HEK293 (cell line): Measurements from ENCODE around the gene ZNF786.

Experiments
- BCL11B ChIP-seq: fragments of 450-650 bp; formaldehyde crosslinking; IDR thresholded peaks from 2 replicates; pipeline ENCODE4 v1.5.1; 2016; ENCODE audit warnings: low read depth, missing biosample characterization, missing genetic modification characterization
- BCL6B ChIP-seq: fragments of 450-650 bp; formaldehyde crosslinking; IDR thresholded peaks from 2 replicates; pipeline ENCODE4 v1.5.1; 2017; ENCODE audit warnings: missing biosample characterization, missing genetic modification characterization
- GLIS1 ChIP-seq: fragments of 450-650 bp; formaldehyde crosslinking; IDR thresholded peaks from 2 replicates; pipeline ENCODE4 v1.5.1; 2016; ENCODE audit warnings: missing biosample characterization, missing genetic modification characterization
- IKZF3 ChIP-seq: fragments of 450-650 bp; IDR thresholded peaks from 2 replicates; pipeline ENCODE4 v1.5.0; 2018; ENCODE audit warnings: missing biosample characterization, mild to moderate bottlenecking, missing genetic modification characterization, moderate library complexity
- KLF1 ChIP-seq: fragments of 450-650 bp; formaldehyde crosslinking; IDR thresholded peaks from 2 replicates; pipeline ENCODE4 v1.5.1; 2016; ENCODE audit warnings: missing biosample characterization, missing genetic modification characterization
- KLF10 ChIP-seq: fragments of 450-650 bp; IDR thresholded peaks from 2 replicates; pipeline ENCODE4 v1.5.1; 2018; ENCODE audit warnings: missing biosample characterization, mild to moderate bottlenecking, missing genetic modification characterization
- MZF1 ChIP-seq: fragments of 450-650 bp; formaldehyde crosslinking; IDR thresholded peaks from 2 replicates; pipeline ENCODE4 v1.5.1; 2017; ENCODE audit warnings: missing biosample characterization, missing genetic modification characterization, borderline replicate concordance
- SP3 ChIP-seq: fragments of 450-650 bp; formaldehyde crosslinking; IDR thresholded peaks from 2 replicates; pipeline ENCODE4 v1.5.1; 2016; ENCODE audit warnings: missing biosample characterization, missing genetic modification characterization
- SP7 ChIP-seq: fragments of 450-650 bp; formaldehyde crosslinking; IDR thresholded peaks from 2 replicates; pipeline ENCODE4 v1.5.1; 2016; ENCODE audit warnings: missing biosample characterization, missing genetic modification characterization
- YY2 ChIP-seq: fragments of 450-650 bp; formaldehyde crosslinking; IDR thresholded peaks from 2 replicates; pipeline ENCODE4 v1.5.1; 2016; ENCODE audit warnings: missing biosample characterization, missing genetic modification characterization
- ZBTB10 ChIP-seq: fragments of 450-650 bp; formaldehyde crosslinking; IDR thresholded peaks from 2 replicates; pipeline ENCODE4 v1.5.1; 2016; ENCODE audit warnings: missing biosample characterization, missing genetic modification characterization
- ZNF140 ChIP-seq: fragments of 450-650 bp; formaldehyde crosslinking; IDR thresholded peaks from 2 replicates; pipeline ENCODE4 v1.5.1; 2016; ENCODE audit warnings: missing biosample characterization, missing genetic modification characterization
- ZNF146 ChIP-seq: fragments of 450-650 bp; formaldehyde crosslinking; IDR thresholded peaks from 2 replicates; pipeline ENCODE4 v1.5.1; 2016; ENCODE audit warnings: missing biosample characterization, missing genetic modification characterization
- ZNF214 ChIP-seq: fragments of 450-650 bp; formaldehyde crosslinking; IDR thresholded peaks from 2 replicates; pipeline ENCODE4 v1.5.1; 2017; ENCODE audit warnings: missing biosample characterization, mild to moderate bottlenecking, missing genetic modification characterization, borderline replicate concordance
- ZNF394 ChIP-seq: fragments of 450-650 bp; formaldehyde crosslinking; IDR thresholded peaks from 2 replicates; pipeline ENCODE4 v1.5.1; 2016; ENCODE audit warnings: missing biosample characterization, missing genetic modification characterization, mild to moderate bottlenecking, moderate library complexity, borderline replicate concordance
- ZNF404 ChIP-seq: fragments of 450-650 bp; formaldehyde crosslinking; IDR thresholded peaks from 2 replicates; pipeline ENCODE4 v1.5.1; 2017; ENCODE audit warnings: missing biosample characterization, missing genetic modification characterization
- ZNF561 ChIP-seq: fragments of 450-650 bp; IDR thresholded peaks from 2 replicates; pipeline ENCODE4 v1.5.1; 2018; ENCODE audit warnings: missing biosample characterization, missing genetic modification characterization, borderline replicate concordance
- ZNF629 ChIP-seq: fragments of 450-650 bp; formaldehyde crosslinking; IDR thresholded peaks from 2 replicates; pipeline ENCODE4 v1.5.1; 2017; ENCODE audit warnings: missing biosample characterization, missing genetic modification characterization
- ZNF76 ChIP-seq: fragments of 450-650 bp; formaldehyde crosslinking; IDR thresholded peaks from 2 replicates; pipeline ENCODE4; 2016; ENCODE audit warnings: low read depth, missing biosample characterization, missing genetic modification characterization, borderline replicate concordance
- TF ChIP-seq, protein P1 (sequence below): fragments of 450-650 bp; formaldehyde crosslinking; IDR thresholded peaks from 2 replicates; pipeline ENCODE4; 2016; ENCODE audit warnings: missing biosample characterization, missing genetic modification characterization
- TF ChIP-seq, protein P2 (sequence below): fragments of 450-650 bp; formaldehyde crosslinking; IDR thresholded peaks from 2 replicates; pipeline ENCODE4 v1.5.1; 2016; ENCODE audit warnings: missing biosample characterization, missing genetic modification characterization

The ZNF786 gene

DNA sequence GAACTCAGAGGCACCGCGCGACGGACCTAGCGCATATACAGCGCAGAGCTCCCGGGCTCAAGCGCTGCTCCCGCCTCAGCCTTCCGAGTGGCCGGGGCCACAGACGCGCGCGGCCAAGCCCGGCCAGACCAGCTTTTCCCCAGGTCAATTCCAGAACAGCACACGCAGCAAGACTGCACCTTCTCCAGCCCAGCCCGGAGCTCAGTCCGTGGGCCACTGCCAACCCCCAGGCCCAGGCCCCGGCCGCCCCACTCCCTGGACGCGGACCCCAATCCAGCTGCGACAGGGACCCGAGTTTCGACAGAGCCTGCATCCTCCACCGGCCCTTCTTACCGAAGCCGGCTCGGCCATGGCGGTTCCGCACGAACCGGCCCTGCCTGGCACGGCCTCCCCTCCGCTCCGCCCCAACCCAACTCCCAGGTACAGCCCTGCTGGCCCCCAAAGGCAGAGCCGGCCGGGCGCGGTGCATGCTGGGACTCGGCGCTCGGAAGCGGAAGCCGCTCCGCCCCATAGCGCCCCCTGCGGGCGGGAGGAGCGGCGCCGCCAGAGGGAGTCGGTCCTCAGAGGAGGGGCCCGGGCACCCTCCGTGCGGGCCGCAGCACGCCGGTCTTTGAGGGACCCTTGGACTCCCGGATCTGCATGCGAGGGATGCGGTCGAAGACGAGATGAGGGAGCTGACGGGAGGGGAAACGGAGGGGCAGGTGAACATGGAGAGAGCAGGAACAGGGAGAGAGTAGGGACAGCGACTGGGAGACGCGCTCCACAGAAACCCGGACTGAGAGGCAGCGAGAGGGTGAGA is 35.5 kb upstream of the ZNF786 start, which contains the start of gene ZNF425 (continued):
- no peak for TF ChIP-seq BCL6B (tag by site-specific recombination)
- peak; percentile 84; the same call in 1 of the 2 replicates for TF ChIP-seq BCL11B (tag by site-specific recombination)
- TF ChIP-seq, protein P1, sequence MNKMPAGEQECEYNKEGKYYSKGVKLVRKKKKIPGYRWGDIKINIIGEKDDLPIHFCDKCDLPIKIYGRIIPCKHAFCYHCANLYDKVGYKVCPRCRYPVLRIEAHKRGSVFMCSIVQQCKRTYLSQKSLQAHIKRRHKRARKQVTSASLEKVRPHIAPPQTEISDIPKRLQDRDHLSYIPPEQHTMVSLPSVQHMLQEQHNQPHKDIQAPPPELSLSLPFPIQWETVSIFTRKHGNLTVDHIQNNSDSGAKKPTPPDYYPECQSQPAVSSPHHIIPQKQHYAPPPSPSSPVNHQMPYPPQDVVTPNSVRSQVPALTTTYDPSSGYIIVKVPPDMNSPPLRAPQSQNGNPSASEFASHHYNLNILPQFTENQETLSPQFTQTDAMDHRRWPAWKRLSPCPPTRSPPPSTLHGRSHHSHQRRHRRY (tag by site-specific recombination), result 0 out of 2 replicates have a peak, but pooled peaks have one; percentile 59
- no peak for TF ChIP-seq MZF1 (tag by site-specific recombination)
- peak; percentile 38 for TF ChIP-seq ZNF146 (tag by site-specific recombination)
- TF ChIP-seq ZBTB10, result peak; percentile 84
- peak; percentile 42; the same call in 1 of the 2 replicates for TF ChIP-seq KLF10 (tag by site-specific recombination)
- TF ChIP-seq ZNF214, result no peak
- peak; percentile 72 for TF ChIP-seq ZNF629 (tag by site-specific recombination)
- TF ChIP-seq ZNF76 (tag by site-specific recombination), result peak; percentile 97
- TF ChIP-seq GLIS1 (tag by site-specific recombination), result peak; percentile 79
- TF ChIP-seq IKZF3 (tag by site-specific recombination), result peak; percentile 18; the same call in 1 of the 2 replicates
- peak; percentile 46 for TF ChIP-seq KLF1 (tag by site-specific recombination)
- TF ChIP-seq ZNF140 (tag by site-specific recombination), result 0 out of 2 replicates have a peak, but pooled peaks have one; percentile 41
- TF ChIP-seq SP3 (tag by site-specific recombination), result peak; percentile 73
- peak; percentile 75; the same call in 1 of the 2 replicates for TF ChIP-seq ZNF394 (tag by site-specific recombination)
- peak; percentile 43; the same call in 1 of the 2 replicates for TF ChIP-seq ZNF561 (tag by site-specific recombination)
- TF ChIP-seq YY2 (tag by site-specific recombination), result peak; percentile 80; the same call in 1 of the 2 replicates
- TF ChIP-seq SP7 (tag by site-specific recombination), result peak; percentile 87
- no peak for TF ChIP-seq ZNF404 (tag by site-specific recombination)
- TF ChIP-seq, protein P2, sequence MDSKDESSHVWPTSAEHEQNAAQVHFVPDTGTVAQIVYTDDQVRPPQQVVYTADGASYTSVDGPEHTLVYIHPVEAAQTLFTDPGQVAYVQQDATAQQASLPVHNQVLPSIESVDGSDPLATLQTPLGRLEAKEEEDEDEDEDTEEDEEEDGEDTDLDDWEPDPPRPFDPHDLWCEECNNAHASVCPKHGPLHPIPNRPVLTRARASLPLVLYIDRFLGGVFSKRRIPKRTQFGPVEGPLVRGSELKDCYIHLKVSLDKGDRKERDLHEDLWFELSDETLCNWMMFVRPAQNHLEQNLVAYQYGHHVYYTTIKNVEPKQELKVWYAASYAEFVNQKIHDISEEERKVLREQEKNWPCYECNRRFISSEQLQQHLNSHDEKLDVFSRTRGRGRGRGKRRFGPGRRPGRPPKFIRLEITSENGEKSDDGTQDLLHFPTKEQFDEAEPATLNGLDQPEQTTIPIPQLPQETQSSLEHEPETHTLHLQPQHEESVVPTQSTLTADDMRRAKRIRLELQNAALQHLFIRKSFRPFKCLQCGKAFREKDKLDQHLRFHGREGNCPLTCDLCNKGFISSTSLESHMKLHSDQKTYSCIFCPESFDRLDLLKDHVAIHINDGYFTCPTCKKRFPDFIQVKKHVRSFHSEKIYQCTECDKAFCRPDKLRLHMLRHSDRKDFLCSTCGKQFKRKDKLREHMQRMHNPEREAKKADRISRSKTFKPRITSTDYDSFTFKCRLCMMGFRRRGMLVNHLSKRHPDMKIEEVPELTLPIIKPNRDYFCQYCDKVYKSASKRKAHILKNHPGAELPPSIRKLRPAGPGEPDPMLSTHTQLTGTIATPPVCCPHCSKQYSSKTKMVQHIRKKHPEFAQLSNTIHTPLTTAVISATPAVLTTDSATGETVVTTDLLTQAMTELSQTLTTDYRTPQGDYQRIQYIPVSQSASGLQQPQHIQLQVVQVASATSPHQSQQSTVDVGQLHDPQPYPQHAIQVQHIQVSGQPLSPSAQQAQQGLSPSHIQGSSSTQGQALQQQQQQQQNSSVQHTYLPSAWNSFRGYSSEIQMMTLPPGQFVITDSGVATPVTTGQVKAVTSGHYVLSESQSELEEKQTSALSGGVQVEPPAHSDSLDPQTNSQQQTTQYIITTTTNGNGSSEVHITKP (tag by site-specific recombination), result peak; percentile 34; the same call in 1 of the 2 replicates
